A549 (cell line): ENCODE data around the gene B9D1. TPM values are rescaled to one million over a fixed set of nuclear protein-coding genes. Genes with fewer than 3 reads are reported as not detected.

Experiments
- ATAC-seq, 2 experiments: fragments of 200-7000 bp in 1 of 2; fragments of >200 bp in 1 of 2; cut with Nextera tagmentation in 1 of 2; cut with Tn5 transposase in 1 of 2; 3 replicates each; pipeline versions ENCODE4 v1.8.0 to v1.9.1; 2018 to 2020; ENCODE audit warnings: mild to moderate bottlenecking in 1 of 2, moderate library complexity in 1 of 2
- CTCF ChIA-PET: fragments of 300-600 bp; sonication (Branson Sonifier 250); formaldehyde crosslinking; extraction: SDS; loops from one replicate; lab custom pipeline; 2021; ENCODE audit warnings: antibody characterized with exemption, inconsistent platforms; lab: Yijun Ruan, JAX
- POLR2A ChIA-PET: fragments of 350-600 bp; formaldehyde crosslinking; extraction: SDS; loops from one replicate; lab custom pipeline; 2021; ENCODE audit warnings: antibody characterized with exemption, inconsistent platforms; lab: Yijun Ruan, JAX
- DNase-seq, 2 experiments: peaks; one replicate each; pipeline versions ENCODE4 v3.0.0 to v3.0.0-alpha.2; 2011 to 2016; ENCODE audit warnings: low read depth in 1 of 2, low spot score in 1 of 2
- FAIRE-seq: peaks from 2 replicates; lab custom pipeline; 2011; peaks lifted over from hg19 to GRCh38; lab: Jason Lieb, UNC
- H3K27ac ChIP-seq, 2 experiments: fragments of >200 bp; sonication (Bioruptor Twin); formaldehyde crosslinking; 3 replicates each; pipeline ENCODE4 v1.5.1; 2016 to 2017
- H3K4me1 ChIP-seq: fragments of >200 bp; sonication (Bioruptor Twin); formaldehyde crosslinking; 3 replicates; pipeline ENCODE4 v1.6.1; 2016
- H3K4me2 ChIP-seq: fragments of >200 bp; sonication (Bioruptor Twin); formaldehyde crosslinking; 3 replicates; pipeline ENCODE4 v1.6.1; 2016
- H3K4me3 ChIP-seq: fragments of >200 bp; sonication (Bioruptor Twin); formaldehyde crosslinking; 3 replicates; pipeline ENCODE4 v1.5.1; 2016
- H3K9me3 ChIP-seq: fragments of >200 bp; sonication (Bioruptor Twin); formaldehyde crosslinking; 3 replicates; pipeline ENCODE4 v1.6.1; 2016
- BHLHE40 ChIP-seq: IDR thresholded peaks from 2 replicates; pipeline ENCODE4 v1.6.1; 2012; ENCODE audit warnings: low read depth, low read length, inconsistent platforms
- CBX2 ChIP-seq: fragments of 200-600 bp; sonication (generic); IDR thresholded peaks from 2 replicates; pipeline ENCODE4 v1.6.1; 2016; ENCODE audit warnings: low read depth, mild to moderate bottlenecking, borderline replicate concordance
- CEBPB ChIP-seq, 2 experiments: fragments of >200 bp in 1 of 2; sonication (Bioruptor Twin) in 1 of 2; formaldehyde crosslinking in 1 of 2; IDR thresholded peaks; 2 replicates each; pipeline ENCODE4 v1.6.1; 2012 to 2016
- CHD4 ChIP-seq: fragments of 200-600 bp; sonication (generic); IDR thresholded peaks from 2 replicates; pipeline ENCODE4 v1.6.1; 2016; ENCODE audit warnings: antibody characterized with exemption, mild to moderate bottlenecking, borderline replicate concordance
- EHF ChIP-seq: fragments of 250-450 bp; sonication (Bioruptor Pico); IDR thresholded peaks from 2 replicates; pipeline ENCODE4 v1.5.0; 2020; ENCODE audit warnings: mild to moderate bottlenecking
- EHMT2 ChIP-seq: fragments of 200-600 bp; sonication (generic); IDR thresholded peaks from 2 replicates; pipeline ENCODE4 v1.6.1; 2016; ENCODE audit warnings: antibody characterized with exemption, low read depth, mild to moderate bottlenecking, moderate library complexity
- EP300 ChIP-seq, 2 experiments: fragments of >200 bp; sonication (Bioruptor Twin); formaldehyde crosslinking; IDR thresholded peaks; 2 replicates in 1 of 2; 3 replicates in 1 of 2; pipeline ENCODE4 v1.6.1; 2016 to 2017
- ESRRA ChIP-seq: fragments of 150-350 bp; IDR thresholded peaks from 2 replicates; pipeline ENCODE4 v1.6.1; 2014; ENCODE audit warnings: mild to moderate bottlenecking, low read length, borderline replicate concordance
- FOSB ChIP-seq: fragments of 250-450 bp; sonication (Bioruptor Pico); IDR thresholded peaks from 2 replicates; pipeline ENCODE4 v1.5.0; 2020; ENCODE audit warnings: mild to moderate bottlenecking, moderate library complexity
- FOSL2 ChIP-seq, 2 experiments: fragments of 450-650 bp in 1 of 2; fragments of >200 bp in 1 of 2; sonication (Bioruptor Twin) in 1 of 2; formaldehyde crosslinking; IDR thresholded peaks; 2 replicates each; pipeline versions ENCODE4 v1.5.0 to v1.6.1; 2016 to 2020; ENCODE audit warnings: mild to moderate bottlenecking in 1 of 2, moderate library complexity in 1 of 2
- HEYL ChIP-seq: fragments of 250-450 bp; sonication (Bioruptor Pico); IDR thresholded peaks from 2 replicates; pipeline ENCODE4 v1.8.0; 2021; ENCODE audit warnings: mild to moderate bottlenecking, moderate library complexity
- KDM1A ChIP-seq: fragments of 200-600 bp; sonication (generic); IDR thresholded peaks from 2 replicates; pipeline ENCODE4 v1.6.1; 2016; ENCODE audit warnings: low read depth, mild to moderate bottlenecking
- MAZ ChIP-seq: fragments of 150-350 bp; IDR thresholded peaks from 2 replicates; pipeline ENCODE4 v1.6.1; 2014; ENCODE audit warnings: antibody characterized with exemption, low read depth, low read length, borderline replicate concordance
- PHF8 ChIP-seq: fragments of 200-600 bp; sonication (generic); IDR thresholded peaks from 2 replicates; pipeline ENCODE4 v1.6.1; 2016; ENCODE audit warnings: low read depth, mild to moderate bottlenecking, antibody characterized with exemption, moderate library complexity, borderline replicate concordance
- POLR2AphosphoS2 ChIP-seq: conservative IDR thresholded peaks from 2 replicates; pipeline ENCODE4 v1.6.1; 2012; ENCODE audit warnings: low read length, improper control_type of control experiment, inconsistent platforms
- RAD21 ChIP-seq, 2 experiments: fragments of >200 bp in 1 of 2; sonication (Bioruptor Twin) in 1 of 2; formaldehyde crosslinking in 1 of 2; IDR thresholded peaks in 1 of 2; conservative IDR thresholded peaks in 1 of 2; 2 replicates in 1 of 2; 3 replicates in 1 of 2; pipeline ENCODE4 v1.6.1; 2012 to 2018; ENCODE audit warnings: inconsistent platforms in 1 of 2
- RCOR1 ChIP-seq: fragments of 150-350 bp; IDR thresholded peaks from 2 replicates; pipeline ENCODE4 v1.6.1; 2014; ENCODE audit warnings: antibody characterized with exemption, low read length, low read depth
- RNF2 ChIP-seq: fragments of 200-600 bp; sonication (generic); IDR thresholded peaks from 2 replicates; pipeline ENCODE4 v1.6.1; 2016; ENCODE audit warnings: low read depth, mild to moderate bottlenecking, antibody characterized with exemption, moderate library complexity, borderline replicate concordance
- ZC3H11A ChIP-seq: fragments of 450-650 bp; IDR thresholded peaks from 2 replicates; pipeline ENCODE4 v1.6.1; 2014; ENCODE audit warnings: antibody characterized with exemption, mild to moderate bottlenecking
- ZFP36 ChIP-seq: fragments of 450-650 bp; IDR thresholded peaks from 2 replicates; pipeline ENCODE4 v1.6.1; 2014; ENCODE audit warnings: borderline replicate concordance; ENCODE audit not compliant: partially characterized antibody
- WGBS: methylation state at CpG from one replicate; pipeline ENCODE4 v1.1.6; 2017; ENCODE audit errors: missing lambda C conversion rate; 5-methylcytosine and 5-hydroxymethylcytosine counted together
- polyA plus RNA-seq, 4 experiments: library from polyadenylated mRNA; depleted of rRNA in 3 of 4; stranded (reverse); fragments of >200 nt; fragmentation: RNase III in 1 of 4; extraction: RNeasy Plus Mini Kit Qiagen cat#74134 plus additional on column Dnase treatment in 1 of 4; gene quantifications; 2 replicates in 3 of 4; 3 replicates in 1 of 4; pipeline ENCODE4 v1.2.3, GENCODE V29; 2011 to 2017
- TF ChIP-seq, protein P1 (sequence below): IDR thresholded peaks from 2 replicates; pipeline ENCODE4 v1.6.1; 2012
- TF ChIP-seq, protein P2 (sequence below): IDR thresholded peaks from 2 replicates; pipeline ENCODE4 v1.6.1; 2012
- TF ChIP-seq, protein P3 (sequence below): fragments of 150-350 bp; IDR thresholded peaks from 2 replicates; pipeline ENCODE4 v1.6.1; 2014; ENCODE audit warnings: low read depth, mild to moderate bottlenecking, low read length
- TF ChIP-seq, protein P4 (sequence below): fragments of 450-650 bp; IDR thresholded peaks from 2 replicates; pipeline ENCODE4 v1.6.1; 2014; ENCODE audit warnings: antibody characterized with exemption
- TF ChIP-seq, protein P5 (sequence below): fragments of 250-450 bp; sonication (Bioruptor Pico); IDR thresholded peaks from 2 replicates; pipeline ENCODE4 v1.5.0; 2021; ENCODE audit warnings: mild to moderate bottlenecking, moderate library complexity, borderline replicate concordance

Gene B9D1
- polyA plus RNA-seq, 2 of the 4 experiments (the other 2 are of a cell fraction): 48.2 to 60.6 TPM

DNA sequence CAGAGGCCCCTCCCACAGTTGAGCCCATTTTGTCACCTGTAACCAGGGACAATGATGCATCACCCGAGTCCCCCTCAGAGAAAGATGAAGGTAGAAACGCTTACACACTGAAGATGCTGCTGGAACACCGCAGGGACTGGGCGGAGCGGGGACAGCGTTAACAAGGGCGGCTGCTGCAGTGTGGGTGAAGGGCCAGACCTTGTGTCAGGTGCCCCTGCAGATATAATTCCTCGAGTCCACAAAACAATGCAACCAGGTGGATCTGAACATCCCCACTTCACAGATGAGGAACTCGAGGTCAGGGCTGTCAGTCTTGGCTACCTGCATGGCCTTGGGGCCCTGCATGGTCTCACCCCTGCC, 9.5 kb upstream of the B9D1 start:
- no peak for ATAC-seq
- no peak for FAIRE-seq
- no peak for DNase-seq
- 73% methylated on average over 9 of the region's 9 CpGs for WGBS
- Histone ChIP-seq H3K27ac (no peak overlapping the region), H3K4me3 (no peak overlapping the region), H3K4me1 (peaks cover 23% of the 10 kb centered on the region), H3K9me3 (no peaks in the 10 kb centered on the region), H3K4me2 (no peak overlapping the region)
- ChIA-PET POLR2A (no interaction called here), CTCF (interaction anchor here (0.8 to 12.3 kb wide), 3 partner anchors 8 to 395 kb away, joined by 3 to 148 read pairs (median 5); partner anchors contain the start of gene B9D1)
- no peak for TF ChIP-seq BHLHE40
- no peak for TF ChIP-seq CEBPB (IDR thresholded peaks at IDR 0.05)
- TF ChIP-seq, protein P1, sequence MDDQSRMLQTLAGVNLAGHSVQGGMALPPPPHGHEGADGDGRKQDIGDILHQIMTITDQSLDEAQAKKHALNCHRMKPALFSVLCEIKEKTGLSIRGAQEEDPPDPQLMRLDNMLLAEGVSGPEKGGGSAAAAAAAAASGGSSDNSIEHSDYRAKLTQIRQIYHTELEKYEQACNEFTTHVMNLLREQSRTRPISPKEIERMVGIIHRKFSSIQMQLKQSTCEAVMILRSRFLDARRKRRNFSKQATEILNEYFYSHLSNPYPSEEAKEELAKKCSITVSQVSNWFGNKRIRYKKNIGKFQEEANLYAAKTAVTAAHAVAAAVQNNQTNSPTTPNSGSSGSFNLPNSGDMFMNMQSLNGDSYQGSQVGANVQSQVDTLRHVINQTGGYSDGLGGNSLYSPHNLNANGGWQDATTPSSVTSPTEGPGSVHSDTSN: no peak
- TF ChIP-seq EHF (CRISPR knock-in tag): no peak
- no peak for TF ChIP-seq RNF2
- no peak for TF ChIP-seq ESRRA
- no peak for TF ChIP-seq RAD21 (conservative IDR thresholded peaks at IDR 0.05 in 1 of 2, IDR thresholded peaks at IDR 0.05 in 1 of 2)
- TF ChIP-seq, protein P2, sequence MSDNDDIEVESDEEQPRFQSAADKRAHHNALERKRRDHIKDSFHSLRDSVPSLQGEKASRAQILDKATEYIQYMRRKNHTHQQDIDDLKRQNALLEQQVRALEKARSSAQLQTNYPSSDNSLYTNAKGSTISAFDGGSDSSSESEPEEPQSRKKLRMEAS: no peak
- TF ChIP-seq RCOR1: no peak
- no peak for TF ChIP-seq MAZ

DNA sequence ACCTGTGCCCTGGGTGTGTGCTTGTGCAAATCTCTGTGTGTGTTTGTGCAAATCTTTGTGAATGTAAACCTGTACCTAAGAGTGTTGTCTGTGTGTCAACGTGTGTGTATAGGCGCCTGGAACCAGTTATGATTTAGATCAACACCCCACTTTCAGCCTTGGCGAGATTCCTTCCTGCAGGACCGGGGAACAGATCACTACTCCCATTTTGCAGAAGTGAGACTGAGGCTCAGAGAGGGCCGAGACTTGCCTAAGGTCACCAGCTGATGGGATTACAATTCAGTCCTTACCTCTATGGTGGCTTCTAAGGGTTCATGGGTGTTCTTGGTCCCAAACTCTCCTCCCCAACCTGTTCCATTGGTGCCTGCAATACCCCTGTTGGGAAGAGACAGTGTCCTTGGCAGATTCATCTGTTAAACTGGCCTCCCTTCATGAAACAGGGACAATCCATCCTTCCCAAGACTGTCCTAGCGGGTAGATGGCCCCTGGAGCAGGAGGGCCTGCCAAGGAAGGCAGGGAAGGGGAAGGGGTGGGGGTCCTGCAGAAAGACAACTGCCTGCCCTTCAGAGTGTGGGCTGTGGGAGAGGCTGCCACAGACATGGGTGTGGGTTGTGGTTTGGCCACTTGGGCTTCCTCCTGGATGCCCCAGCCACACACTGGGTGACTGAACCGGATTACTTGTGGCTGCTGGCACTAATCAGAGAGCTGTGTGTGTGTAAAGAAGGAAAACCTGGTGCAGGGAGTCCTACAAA, 8.9 kb upstream of the B9D1 start:
- WGBS: 89% methylated on average over 7 of the region's 7 CpGs
- ChIA-PET POLR2A (no interaction called here), CTCF (interaction anchor here (0.8 to 12.3 kb wide), 4 partner anchors 7 to 396 kb away, joined by 3 to 148 read pairs (median 26); partner anchors contain the start of gene B9D1)
- no peak overlapping the region for H3K27ac ChIP-seq
- H3K4me2 ChIP-seq: no peak overlapping the region
- no peak overlapping the region for H3K4me3 ChIP-seq
- no peak for DNase-seq
- H3K4me1 ChIP-seq: peaks cover 18% of the 10 kb centered on the region
- TF ChIP-seq, protein P3, sequence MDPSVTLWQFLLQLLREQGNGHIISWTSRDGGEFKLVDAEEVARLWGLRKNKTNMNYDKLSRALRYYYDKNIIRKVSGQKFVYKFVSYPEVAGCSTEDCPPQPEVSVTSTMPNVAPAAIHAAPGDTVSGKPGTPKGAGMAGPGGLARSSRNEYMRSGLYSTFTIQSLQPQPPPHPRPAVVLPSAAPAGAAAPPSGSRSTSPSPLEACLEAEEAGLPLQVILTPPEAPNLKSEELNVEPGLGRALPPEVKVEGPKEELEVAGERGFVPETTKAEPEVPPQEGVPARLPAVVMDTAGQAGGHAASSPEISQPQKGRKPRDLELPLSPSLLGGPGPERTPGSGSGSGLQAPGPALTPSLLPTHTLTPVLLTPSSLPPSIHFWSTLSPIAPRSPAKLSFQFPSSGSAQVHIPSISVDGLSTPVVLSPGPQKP: no peak
- TF ChIP-seq EHMT2 (no peak), KDM1A (no peak), POLR2AphosphoS2 (no peak), ESRRA (no peak), MAZ (no peak), FOSL2 (IDR thresholded peaks at IDR 0.05) (no peak), FOSL2 (CRISPR knock-in tag; IDR thresholded peaks at IDR 0.05) (no peak), FOSB (CRISPR knock-in tag) (no peak), RAD21 (conservative IDR thresholded peaks at IDR 0.05 in 1 of 2, IDR thresholded peaks at IDR 0.05 in 1 of 2) (no peak), CHD4 (no peak), ZFP36 (no peak), EP300 (IDR thresholded peaks at IDR 0.05) (no peak), PHF8 (no peak), ZC3H11A (no peak), CBX2 (no peak), HEYL (CRISPR knock-in tag) (no peak)
- TF ChIP-seq, protein P4, sequence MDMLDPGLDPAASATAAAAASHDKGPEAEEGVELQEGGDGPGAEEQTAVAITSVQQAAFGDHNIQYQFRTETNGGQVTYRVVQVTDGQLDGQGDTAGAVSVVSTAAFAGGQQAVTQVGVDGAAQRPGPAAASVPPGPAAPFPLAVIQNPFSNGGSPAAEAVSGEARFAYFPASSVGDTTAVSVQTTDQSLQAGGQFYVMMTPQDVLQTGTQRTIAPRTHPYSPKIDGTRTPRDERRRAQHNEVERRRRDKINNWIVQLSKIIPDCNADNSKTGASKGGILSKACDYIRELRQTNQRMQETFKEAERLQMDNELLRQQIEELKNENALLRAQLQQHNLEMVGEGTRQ: no peak
- TF ChIP-seq, protein P5, sequence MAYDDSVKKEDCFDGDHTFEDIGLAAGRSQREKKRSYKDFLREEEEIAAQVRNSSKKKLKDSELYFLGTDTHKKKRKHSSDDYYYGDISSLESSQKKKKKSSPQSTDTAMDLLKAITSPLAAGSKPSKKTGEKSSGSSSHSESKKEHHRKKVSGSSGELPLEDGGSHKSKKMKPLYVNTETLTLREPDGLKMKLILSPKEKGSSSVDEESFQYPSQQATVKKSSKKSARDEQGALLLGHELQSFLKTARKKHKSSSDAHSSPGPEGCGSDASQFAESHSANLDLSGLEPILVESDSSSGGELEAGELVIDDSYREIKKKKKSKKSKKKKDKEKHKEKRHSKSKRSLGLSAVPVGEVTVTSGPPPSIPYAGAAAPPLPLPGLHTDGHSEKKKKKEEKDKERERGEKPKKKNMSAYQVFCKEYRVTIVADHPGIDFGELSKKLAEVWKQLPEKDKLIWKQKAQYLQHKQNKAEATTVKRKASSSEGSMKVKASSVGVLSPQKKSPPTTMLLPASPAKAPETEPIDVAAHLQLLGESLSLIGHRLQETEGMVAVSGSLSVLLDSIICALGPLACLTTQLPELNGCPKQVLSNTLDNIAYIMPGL (CRISPR knock-in tag): no peak
- H3K9me3 ChIP-seq: no peaks in the 10 kb centered on the region
- FAIRE-seq: no peak
- ATAC-seq: no peak
